ENCODE results near the gene IL3RA. TPM values are rescaled to one million over a fixed set of nuclear protein-coding genes. Genes with fewer than 3 reads are reported as not detected.
"Not testable (repeated sequence)": the region's sequence is repeated elsewhere in the genome, so short reads cannot be mapped to it uniquely, and the experiment has no call there.

The IL3RA gene
- total RNA-seq, 2 donors from 2014 or later: 8.0 to 9.9 TPM

DNA sequence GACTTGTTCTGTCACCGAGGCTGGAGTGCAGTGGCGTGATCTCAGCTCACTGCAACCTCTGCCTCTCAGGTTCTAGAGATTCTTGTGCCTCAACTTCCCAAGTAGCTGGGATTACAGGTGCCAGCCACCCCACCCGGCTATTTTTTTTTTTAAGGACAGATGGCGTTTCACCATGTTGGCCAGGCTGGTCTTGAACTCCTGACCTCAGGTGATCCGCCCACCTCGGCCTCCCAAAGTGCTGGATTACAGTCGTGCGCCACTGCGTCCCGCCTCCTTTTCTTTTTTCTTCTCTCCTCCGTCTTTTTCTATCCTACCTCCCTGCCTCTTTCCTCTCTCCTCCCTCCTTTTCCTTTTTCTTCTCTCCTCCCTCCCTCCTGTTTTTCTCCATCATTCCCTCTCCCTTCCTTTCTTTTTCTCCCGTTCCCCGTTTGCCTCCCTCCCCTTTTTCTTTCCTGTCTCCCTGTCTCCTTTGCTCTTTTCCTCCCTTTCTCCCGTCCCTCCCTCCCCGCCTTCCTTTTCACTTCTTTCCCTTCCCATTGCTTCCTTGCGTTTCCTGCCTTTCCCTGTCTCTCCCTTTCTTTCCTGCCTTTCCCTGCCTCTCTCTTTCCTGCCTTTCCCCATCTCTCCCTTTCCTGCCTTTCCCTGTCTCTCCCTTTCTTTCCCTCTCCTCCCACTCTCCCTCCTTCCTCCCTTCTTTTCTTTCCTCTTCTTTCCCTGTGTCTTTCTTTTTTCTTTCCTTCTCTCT is 57.5 kb downstream of the IL3RA start:
- no peak for ATAC-seq

GRCh38 chrX:1394731-1395501 is 58.3 kb downstream of the IL3RA start:
- intact Hi-C loops (cut with DNase I): loop anchor here in 1 of 2 donors (10.0 kb wide), 1 partner anchor 50 kb away; no protein-coding TSS in a partner anchor
- DNase-seq (peak; percentile 25), ATAC-seq (no peak)

More for the DNA sequence above, 57.5 kb downstream of the IL3RA start:
- peak; percentile 5 for DNase-seq
- intact Hi-C loops (cut with DNase I): loop anchor here in 1 of 2 donors (10.0 kb wide), 1 partner anchor 51 kb away; no protein-coding TSS in a partner anchor

DNA sequence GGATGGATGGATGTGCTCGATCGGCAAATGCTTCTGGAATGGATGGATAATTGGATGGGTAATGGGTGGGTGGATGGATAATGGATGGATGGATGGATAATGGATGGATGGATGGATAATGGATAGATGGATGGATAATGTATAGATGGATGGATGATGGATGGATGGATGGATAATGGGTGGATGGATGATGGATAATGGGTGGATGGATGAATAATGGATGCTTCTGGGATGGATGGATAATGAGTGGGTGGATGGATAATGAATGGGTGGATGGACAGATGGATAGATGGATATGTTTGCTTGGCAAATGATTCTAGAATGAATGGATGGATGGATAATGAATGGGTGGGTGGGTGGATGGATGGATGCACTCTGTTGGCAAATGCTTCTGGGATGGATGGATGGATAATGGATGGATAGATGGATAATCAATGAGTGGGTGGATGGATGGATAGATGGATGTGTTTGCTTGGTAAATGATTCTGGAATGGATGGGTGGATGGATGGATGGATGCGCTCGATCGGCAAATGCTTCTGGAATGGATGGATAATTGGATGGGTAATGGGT is 59.1 kb downstream of the IL3RA start:
- no peak for DNase-seq
- intact Hi-C loops (cut with DNase I): loop anchor here in 1 of 2 donors (10.0 kb wide), 1 partner anchor 49 kb away; no protein-coding TSS in a partner anchor

GRCh38 chrX:1397001-1397400 is 60.4 kb downstream of the IL3RA start:
- DNase-seq: peak; percentile 12

More for the DNA sequence above, 59.1 kb downstream of the IL3RA start:
- ATAC-seq: no peak

DNA sequence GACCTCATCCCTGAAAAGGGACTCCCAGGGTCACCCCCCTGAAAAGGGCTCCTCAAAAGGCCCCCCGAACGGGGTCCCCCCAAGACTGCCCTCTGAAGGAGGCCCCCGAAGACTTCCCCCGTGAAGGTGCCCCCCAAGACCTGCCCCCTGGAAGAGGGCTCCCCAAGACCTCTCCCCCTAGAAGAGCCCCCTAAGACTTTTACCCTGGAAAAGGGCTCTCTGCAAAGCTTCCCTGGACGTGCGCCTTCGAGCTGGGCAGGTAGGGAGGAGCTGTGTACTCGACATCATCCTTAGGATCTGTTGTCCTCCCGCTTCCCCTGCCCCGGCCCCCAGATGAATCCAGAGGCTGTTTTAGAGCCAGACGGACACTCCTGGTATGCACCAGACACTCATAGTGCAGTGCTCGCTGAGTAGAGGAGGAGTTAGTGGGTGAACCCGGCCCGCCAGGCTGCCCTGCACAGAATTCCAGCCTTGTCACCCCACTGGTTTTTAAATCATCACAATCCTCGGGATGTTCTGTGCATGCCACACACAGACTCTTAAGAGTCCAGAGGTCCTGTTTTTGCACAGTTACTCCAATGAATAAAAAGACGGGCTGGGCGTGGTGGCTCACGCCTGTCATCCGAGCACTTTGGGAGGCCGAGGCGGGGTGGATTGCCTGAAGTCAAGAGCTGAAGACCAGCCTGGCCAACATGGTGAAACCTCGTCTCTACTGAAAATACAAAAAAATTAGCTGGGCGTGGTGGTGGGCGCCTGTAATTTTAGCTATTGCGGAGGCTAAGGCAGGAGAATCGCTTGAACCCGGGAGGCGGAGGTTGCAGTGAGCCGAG is 61.1 kb downstream of the IL3RA start:
- DNase-seq: peak; percentile 22
- intact Hi-C loops (cut with DNase I): loop anchor here in 1 of 2 donors (10.0 kb wide), 1 partner anchor 47 kb away; no protein-coding TSS in a partner anchor
- no peak for ATAC-seq

More at GRCh38 chrX:1397001-1397400, 60.4 kb downstream of the IL3RA start:
- intact Hi-C loops (cut with DNase I): loop anchor here in 1 of 2 donors (10.0 kb wide), 1 partner anchor 48 kb away; no protein-coding TSS in a partner anchor
- no peak for ATAC-seq

GRCh38 chrX:1398431-1399340 is 62.1 kb downstream of the IL3RA start:
- intact Hi-C loops (cut with DNase I): loop anchor here in 1 of 2 donors (10.0 kb wide), 1 partner anchor 46 kb away; no protein-coding TSS in a partner anchor

GRCh38 chrX:1400049-1400448 is 63.5 kb downstream of the IL3RA start:
- ATAC-seq (no peak), DNase-seq (peak; percentile 10)
- intact Hi-C loops (cut with DNase I): no loop called here

More at GRCh38 chrX:1398431-1399340, 62.1 kb downstream of the IL3RA start:
- ATAC-seq (peak in 1 of 2 donors; percentile 62), DNase-seq (peak; percentile 45)

DNA sequence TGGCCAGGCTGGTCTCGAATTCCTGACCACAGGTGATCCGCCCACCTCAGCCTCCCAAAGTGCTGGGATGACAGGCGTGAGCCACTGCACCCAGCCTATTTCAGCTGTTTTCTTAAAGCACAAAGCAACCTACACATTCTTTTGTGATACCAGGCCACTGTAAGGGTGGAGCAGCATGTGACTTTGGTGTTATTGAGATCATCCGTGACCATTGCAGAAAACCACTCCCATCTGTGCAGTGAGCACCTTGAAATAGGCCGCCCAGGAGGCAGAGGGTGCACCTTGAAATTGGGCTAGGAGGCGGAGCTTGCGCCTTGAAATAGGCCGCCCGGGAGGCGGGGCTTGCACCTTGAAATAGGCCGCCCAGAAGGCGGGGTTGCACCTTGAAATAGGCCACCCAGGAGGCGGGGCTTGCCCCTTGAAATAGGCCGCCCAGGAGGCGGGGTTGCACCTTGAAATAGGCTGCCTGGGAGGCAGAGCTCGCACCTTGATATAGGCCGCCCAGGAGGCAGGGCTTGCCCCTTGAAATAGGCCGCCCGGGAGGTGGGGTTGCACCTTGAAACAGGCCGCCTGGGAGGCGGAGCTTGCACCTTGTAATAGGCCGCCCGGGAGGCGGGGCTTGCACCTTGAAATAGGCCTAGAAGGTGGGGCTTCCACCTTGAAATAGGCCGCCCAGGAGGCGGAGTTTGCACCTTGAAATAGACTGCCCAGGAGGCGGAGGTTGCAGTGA is 64.3 kb downstream of the IL3RA start:
- ATAC-seq (no peak), DNase-seq (peak; percentile 28)
- intact Hi-C loops (cut with DNase I): no loop called here

GRCh38 chrX:1401611-1402430 is 65.2 kb downstream of the IL3RA start:
- ATAC-seq: no peak
- intact Hi-C loops (cut with DNase I): no loop called here
- peak; percentile 13 for DNase-seq

- ATAC-seq: no peak
- intact Hi-C loops (cut with DNase I): no loop called here
- peak; percentile 7 for DNase-seq
These were observed 66.6 kb downstream of the IL3RA start for GRCh38 chrX:1403228-1403627.

DNA sequence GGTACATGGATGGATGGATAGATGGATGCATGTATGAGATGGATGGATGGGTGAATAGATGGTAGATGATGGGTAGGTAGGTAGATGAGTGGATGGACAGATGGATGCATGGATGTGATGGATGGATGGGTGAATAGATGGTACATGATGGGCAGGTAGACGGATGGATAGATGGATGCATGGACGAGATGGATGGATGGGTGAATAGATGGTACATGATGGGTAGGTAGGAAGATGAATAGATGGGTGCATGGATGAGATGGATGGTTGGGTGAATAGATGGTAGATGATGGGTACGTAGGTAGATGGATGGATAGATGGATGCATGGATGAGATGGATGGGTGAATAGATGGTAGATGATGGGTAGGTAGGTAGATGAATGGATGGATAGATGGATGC is 67.3 kb downstream of the IL3RA start:
- DNase-seq; intact Hi-C loops (cut with DNase I); ATAC-seq: not testable (repeated sequence)

DNA sequence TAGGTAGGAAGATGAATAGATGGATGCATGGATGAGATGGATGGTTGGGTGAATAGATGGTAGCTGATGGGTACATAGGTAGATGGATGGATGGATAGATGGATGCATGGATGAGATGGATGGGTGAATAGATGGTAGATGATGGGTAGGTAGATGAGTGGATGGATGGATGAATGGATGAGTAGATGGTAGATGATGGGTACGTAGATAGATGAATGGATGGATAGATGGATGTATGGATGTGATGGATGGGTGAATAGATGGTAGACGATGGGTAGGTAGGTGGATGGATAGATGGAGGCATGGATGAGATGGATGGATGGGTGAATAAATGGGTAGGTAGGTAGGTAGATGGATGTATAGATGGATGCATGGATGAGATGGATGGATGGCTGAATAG is 69.2 kb downstream of the IL3RA start:
- DNase-seq; ATAC-seq; intact Hi-C loops (cut with DNase I): not testable (repeated sequence)

DNA sequence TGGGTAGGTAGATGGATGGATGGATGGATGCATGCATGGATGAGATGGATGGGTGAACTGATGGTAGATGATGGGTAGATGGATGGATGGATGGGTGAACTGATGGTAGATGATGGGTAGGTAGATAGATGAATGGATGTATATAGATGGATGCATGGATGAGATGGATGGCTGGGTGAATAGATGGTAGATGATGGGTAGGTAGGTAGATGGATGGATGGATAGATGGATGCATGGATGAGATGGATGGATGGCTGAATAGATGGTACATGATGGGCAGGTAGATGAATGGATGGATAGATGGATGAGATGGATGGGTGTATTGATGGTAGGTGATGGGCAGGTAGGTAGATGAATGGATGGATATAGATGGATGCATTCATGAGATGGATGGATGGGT is 70.5 kb downstream of the IL3RA start:
- no peak for DNase-seq
- intact Hi-C loops (cut with DNase I): no loop called here
- ATAC-seq: no peak

DNA sequence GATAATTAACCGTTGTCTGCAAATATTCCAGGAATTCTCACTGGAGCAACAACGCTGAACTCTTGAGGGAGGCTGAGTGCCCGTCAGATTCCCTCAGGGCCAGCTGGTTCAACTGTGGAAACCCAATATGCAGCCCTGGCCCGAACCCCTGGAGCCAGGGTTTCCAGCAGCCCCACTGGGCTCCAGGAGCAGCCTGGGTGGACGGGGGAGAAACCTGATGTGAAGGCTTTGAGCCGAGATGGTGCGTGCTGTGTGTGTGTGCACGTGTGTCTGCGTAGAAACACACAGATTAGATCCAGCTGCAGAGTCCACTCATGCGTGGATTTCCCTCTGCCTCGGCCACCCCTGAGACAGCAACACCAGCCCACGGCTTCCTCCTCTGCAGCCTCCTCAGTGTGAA is 74.7 kb downstream of the IL3RA start:
- ATAC-seq (no peak), DNase-seq (no peak)
- intact Hi-C loops (cut with DNase I): no loop called here

DNA sequence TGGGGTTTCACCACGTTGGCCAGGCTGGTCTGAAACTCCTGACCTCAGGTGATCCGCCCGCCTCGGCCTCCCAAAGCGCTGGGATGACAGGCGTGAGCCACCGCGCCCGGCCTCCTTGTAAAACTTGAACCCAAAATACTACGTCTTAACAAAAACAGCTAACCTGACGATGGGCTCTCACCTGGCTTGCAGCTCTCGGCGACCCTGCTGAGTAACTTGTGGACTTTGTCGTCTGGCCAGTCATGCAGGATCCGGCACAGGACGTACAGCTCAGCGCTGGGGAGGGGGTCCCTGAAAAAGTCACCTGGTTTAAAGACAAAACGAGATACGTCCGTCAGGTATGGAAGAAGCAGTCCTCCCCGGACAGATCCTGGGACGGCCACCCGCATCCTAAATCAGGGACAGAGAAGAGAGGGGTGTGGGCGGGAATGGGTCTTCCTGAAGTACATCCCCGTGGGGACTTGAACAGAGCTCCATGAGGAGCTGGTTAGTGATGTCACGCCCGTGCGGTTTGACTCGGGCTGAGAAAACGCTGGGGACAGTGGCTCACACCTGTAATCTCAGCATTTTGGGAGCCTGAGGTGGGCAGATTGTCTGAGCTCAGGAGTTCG is 76.1 kb downstream of the IL3RA start:
- intact Hi-C loops (cut with DNase I): no loop called here
- DNase-seq (peak; percentile 22), ATAC-seq (no peak)

- no peak for DNase-seq
- intact Hi-C loops (cut with DNase I): no loop called here
- ATAC-seq: no peak
These were observed 79.8 kb downstream of the IL3RA start for GRCh38 chrX:1416327-1416784.

All from left cardiac atrium (tissue), 4 donors.